Rectal smooth muscle tissue (tissue), 1 donor: ENCODE data around the gene CCNB1IP1.
"Not testable (repeated sequence)": the region's sequence is repeated elsewhere in the genome, so short reads cannot be mapped to it uniquely, and the experiment has no call there.

Experiments
- H3K27ac ChIP-seq: one replicate; pipeline ENCODE4 v1.7.0; 2013; ENCODE audit warnings: low read depth, low read length, inconsistent platforms
- H3K27me3 ChIP-seq: one replicate; pipeline ENCODE4 v1.7.0; 2013; ENCODE audit warnings: low read length; ENCODE audit not compliant: control insufficient read depth, insufficient read depth
- H3K36me3 ChIP-seq: one replicate; pipeline ENCODE4 v1.7.0; 2013; ENCODE audit warnings: low read length; ENCODE audit not compliant: control insufficient read depth, insufficient read depth
- H3K4me1 ChIP-seq: one replicate; pipeline ENCODE4 v1.7.0; 2013; ENCODE audit warnings: low read length; ENCODE audit not compliant: control insufficient read depth, insufficient read depth
- H3K4me3 ChIP-seq: one replicate; pipeline ENCODE4 v1.7.0; 2013; ENCODE audit warnings: low read length
- H3K9ac ChIP-seq: one replicate; pipeline ENCODE4 v1.7.0; 2013; ENCODE audit warnings: low read length

Gene CCNB1IP1, protein sequence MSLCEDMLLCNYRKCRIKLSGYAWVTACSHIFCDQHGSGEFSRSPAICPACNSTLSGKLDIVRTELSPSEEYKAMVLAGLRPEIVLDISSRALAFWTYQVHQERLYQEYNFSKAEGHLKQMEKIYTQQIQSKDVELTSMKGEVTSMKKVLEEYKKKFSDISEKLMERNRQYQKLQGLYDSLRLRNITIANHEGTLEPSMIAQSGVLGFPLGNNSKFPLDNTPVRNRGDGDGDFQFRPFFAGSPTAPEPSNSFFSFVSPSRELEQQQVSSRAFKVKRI

GRCh38 chr14:20332788-20333493, at the start of gene CCNB1IP1:
TSS of gene CCNB1IP1 (minus strand) at chr14:20333279. CDS start at chr14:20316523, 16,756 bp downstream.
- Histone ChIP-seq H3K36me3 (peaks cover 4% of the 10 kb centered on the region), H3K9ac (peak within 1 kb of the TSS; percentile 72), H3K4me3 (peak within 1 kb of the TSS; percentile 84), H3K4me1 (peaks cover 10% of the 10 kb centered on the region), H3K27me3 (no peaks in the 10 kb centered on the region), H3K27ac (peak within 1 kb of the TSS; percentile 89)

DNA sequence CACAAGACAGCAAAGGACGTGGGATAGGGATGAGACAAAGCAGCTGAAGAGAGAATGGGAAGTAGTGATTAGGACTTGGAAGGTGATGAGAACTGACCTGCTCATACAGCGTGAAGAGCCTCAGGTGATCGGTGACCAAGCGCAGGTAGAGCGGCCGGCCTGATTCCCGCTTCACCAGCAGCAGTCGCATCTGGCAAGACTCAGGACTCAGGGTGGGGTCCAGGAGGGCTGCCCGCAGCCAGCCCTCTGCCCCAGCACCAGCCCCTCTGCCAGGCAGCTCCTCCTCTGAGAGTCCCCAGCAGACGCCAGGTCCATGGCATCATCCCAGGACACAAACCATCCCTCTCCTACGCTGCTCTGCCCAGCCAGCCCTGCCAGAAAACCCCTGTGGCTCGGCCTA, 49.4 kb upstream of the CCNB1IP1 start:
- Histone ChIP-seq H3K4me3 (no peak overlapping the region), H3K36me3 (peaks cover 72% of the 10 kb centered on the region), H3K4me1 (no peaks in the 10 kb centered on the region), H3K9ac (no peak overlapping the region), H3K27me3 (no peaks in the 10 kb centered on the region), H3K27ac (no peak overlapping the region)

DNA sequence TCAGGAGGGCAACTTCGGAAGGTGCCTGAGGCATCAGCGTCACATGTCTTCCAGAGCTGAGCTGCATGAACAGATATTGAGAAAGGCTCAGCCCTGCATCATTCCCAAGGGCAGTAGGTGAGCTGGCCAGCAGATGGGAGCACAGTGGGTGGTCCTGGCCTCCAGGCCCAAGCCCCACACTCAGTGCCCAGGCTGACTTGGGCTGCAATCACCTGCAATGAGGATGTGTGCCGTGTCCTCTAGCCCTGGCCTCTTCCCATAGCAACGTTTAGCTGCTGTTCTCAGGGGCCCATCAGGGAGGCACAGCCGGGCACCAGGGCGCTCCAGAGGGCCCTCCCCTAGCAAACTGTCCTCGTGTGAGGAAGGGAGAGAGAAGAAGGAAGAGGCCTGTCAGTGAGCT, 48.3 kb upstream of the CCNB1IP1 start:
- Histone ChIP-seq H3K27ac (no peak overlapping the region), H3K27me3 (no peaks in the 10 kb centered on the region), H3K9ac (no peak overlapping the region), H3K4me3 (no peak overlapping the region), H3K36me3 (peaks cover 66% of the 10 kb centered on the region), H3K4me1 (no peaks in the 10 kb centered on the region)

GRCh38 chr14:20380681-20381080, 47.6 kb upstream of the CCNB1IP1 start:
- no peaks in the 10 kb centered on the region for H3K4me1 ChIP-seq
- H3K9ac ChIP-seq, result no peak overlapping the region
- no peak overlapping the region for H3K4me3 ChIP-seq
- no peaks in the 10 kb centered on the region for H3K27me3 ChIP-seq
- H3K27ac ChIP-seq, result no peak overlapping the region
- peaks cover 66% of the 10 kb centered on the region for H3K36me3 ChIP-seq

- Histone ChIP-seq H3K27me3 (no peaks in the 10 kb centered on the region), H3K4me3 (no peak overlapping the region), H3K4me1 (no peaks in the 10 kb centered on the region), H3K27ac (no peak overlapping the region), H3K9ac (no peak overlapping the region), H3K36me3 (peaks cover 62% of the 10 kb centered on the region)
These were observed 46.7 kb upstream of the CCNB1IP1 start for GRCh38 chr14:20379743-20380142.

DNA sequence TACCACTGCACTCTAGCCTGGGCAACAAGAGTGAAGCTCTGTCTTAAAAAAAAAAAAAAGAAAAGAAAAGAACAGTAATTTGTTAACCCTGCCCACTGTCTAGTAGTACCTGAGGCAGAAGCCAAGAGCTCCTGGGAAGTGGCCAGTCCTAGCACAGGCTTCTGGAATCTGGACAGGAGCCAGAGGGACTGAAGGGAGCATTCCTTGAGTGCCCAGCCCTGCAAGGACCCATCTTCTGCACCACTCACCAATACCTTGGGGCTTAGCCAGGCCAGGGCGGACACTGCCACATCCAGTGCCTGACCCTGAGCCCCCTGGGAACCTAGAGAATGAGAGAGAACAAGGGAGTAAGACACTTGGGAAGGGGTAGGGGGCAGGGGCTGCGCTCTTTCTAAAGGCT, 44.1 kb upstream of the CCNB1IP1 start:
- Histone ChIP-seq H3K36me3 (peaks cover 68% of the 10 kb centered on the region), H3K27me3 (no peaks in the 10 kb centered on the region), H3K27ac (no peak overlapping the region), H3K4me1 (no peaks in the 10 kb centered on the region), H3K4me3 (no peak overlapping the region), H3K9ac (no peak overlapping the region)

DNA sequence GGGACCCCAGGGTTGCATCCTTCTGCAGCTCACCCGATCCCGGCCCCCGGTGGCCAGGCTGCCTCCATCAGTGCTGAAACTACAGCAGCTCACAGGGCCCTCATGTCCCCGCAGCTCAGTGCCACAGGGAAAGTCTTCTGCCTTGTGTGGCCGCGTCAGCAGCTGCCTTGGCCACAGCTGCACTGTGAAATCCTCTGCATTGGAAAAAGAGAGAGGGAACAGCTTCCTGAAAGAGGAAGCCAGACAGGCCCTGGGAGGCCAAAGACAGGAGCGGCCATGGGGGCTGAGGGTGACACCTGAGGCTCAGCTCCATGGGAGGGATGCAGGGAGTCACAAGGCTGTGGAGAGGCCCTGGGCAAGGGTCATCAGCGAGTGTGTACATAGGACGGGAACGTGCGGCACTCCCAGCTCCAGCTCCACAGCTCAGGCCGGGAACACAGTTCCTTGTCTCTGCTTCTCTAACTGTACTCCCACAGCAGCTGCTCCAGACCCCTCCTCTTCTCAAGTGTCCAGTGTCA, 43.1 kb upstream of the CCNB1IP1 start:
- no peaks in the 10 kb centered on the region for H3K27me3 ChIP-seq
- no peaks in the 10 kb centered on the region for H3K4me1 ChIP-seq
- H3K9ac ChIP-seq, result no peak overlapping the region
- peaks cover 65% of the 10 kb centered on the region for H3K36me3 ChIP-seq
- H3K27ac ChIP-seq, result no peak overlapping the region
- no peak overlapping the region for H3K4me3 ChIP-seq

DNA sequence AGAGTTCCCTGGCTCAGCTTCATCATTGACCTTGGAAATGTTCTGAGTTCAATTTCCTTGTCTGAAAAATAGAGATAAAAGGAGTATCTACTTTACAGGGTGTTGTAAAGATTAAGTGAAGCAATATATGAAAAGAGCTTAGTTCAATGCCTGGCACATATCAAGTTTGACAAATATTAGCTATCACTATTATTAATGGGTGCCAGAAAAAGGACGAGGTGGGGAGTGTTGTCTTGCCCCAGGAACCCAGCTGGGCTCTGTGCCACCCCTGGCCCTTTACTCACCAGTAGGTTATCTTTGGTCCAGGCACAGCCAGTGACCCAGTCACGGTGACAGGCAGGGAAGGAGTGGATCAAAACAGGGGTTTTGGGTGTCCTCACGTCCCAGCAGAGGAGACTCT, 42.4 kb upstream of the CCNB1IP1 start:
- Histone ChIP-seq H3K9ac (no peak overlapping the region), H3K4me3 (no peak overlapping the region), H3K36me3 (peaks cover 63% of the 10 kb centered on the region), H3K27me3 (no peaks in the 10 kb centered on the region), H3K4me1 (no peaks in the 10 kb centered on the region), H3K27ac (no peak overlapping the region)

DNA sequence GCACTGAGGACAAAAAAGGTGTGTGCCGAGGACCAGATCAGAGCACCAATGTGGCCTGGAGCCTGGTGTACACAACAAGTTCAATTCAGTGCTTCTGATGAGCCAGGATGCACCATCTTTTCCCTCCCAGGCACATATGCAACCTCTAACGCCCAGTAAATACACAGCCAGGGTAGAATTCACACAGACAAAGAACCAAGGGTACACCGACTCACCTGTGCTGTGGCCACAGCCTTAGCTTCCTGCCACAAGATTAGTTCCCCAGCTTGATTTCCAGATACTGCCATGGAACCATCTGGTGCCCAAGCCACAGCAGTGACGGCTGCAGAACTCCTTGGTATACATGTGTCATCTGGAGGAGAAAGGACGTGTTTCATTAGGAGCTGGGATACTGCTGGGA, 39.7 kb upstream of the CCNB1IP1 start:
- peaks cover 45% of the 10 kb centered on the region for H3K36me3 ChIP-seq
- no peaks in the 10 kb centered on the region for H3K27me3 ChIP-seq
- H3K4me3 ChIP-seq, result no peak overlapping the region
- H3K4me1 ChIP-seq, result no peaks in the 10 kb centered on the region
- H3K9ac ChIP-seq, result no peak overlapping the region
- no peak overlapping the region for H3K27ac ChIP-seq

DNA sequence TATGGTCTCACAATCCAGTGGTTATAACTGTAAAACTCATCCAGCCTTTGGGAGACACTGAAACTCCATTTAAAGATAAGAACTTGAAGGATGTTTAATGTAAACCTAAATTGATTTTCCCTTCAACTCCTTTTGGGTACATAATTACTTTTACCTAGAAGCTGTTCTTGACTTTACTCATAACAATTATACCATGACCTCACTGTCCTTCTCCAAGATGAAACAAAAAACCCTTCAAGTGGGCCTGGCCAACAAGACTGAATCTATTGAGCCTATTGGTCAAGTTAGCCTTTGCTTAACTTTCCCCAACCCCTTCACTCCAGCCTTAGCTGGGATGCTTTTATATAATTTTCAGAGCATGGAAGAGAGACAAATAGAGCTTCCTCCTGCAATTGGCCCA, 32.8 kb upstream of the CCNB1IP1 start:
- Histone ChIP-seq H3K9ac (no peak overlapping the region), H3K36me3 (peaks cover 14% of the 10 kb centered on the region), H3K27me3 (no peaks in the 10 kb centered on the region), H3K27ac (no peak overlapping the region), H3K4me1 (no peaks in the 10 kb centered on the region), H3K4me3 (no peak overlapping the region)

DNA sequence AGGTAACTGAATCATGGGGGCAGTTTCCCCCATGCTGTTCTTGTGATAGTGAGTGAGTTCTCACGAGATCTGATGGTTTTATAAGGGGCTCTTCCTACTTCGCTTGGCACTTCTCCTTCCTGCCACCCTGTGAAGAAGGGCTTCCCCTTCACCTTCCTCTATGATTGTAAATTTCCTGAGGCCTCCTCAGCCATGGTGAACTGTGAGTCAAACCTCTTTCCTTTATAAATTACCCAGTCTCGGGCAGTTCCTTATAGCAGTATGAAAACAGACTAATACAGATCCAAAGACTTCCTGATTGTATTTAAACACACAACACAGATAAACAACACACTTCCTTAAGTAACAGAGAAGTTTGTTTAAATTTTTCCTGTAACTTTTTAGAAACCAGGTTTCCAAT, 25.4 kb upstream of the CCNB1IP1 start:
- peaks cover 24% of the 10 kb centered on the region for H3K36me3 ChIP-seq

DNA sequence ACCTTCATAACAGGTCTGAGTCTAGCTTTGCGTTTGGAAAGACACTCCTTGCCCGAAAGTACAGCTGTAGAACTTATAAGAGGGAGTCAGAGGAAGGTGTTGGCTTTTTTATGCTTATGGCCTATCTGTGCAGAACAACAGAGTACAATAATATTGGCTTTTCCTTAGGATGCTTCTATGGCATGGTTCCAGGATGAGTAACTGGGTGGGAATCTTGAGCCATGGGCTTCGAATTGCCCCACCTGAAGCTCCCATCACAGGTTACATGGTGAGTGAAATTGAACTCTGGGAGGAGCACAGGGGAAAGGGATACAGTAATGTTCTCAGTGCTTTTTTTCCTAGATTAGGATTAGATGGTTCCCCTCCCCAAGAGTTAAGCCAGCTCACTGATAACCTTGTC, 23.3 kb upstream of the CCNB1IP1 start:
- Histone ChIP-seq H3K27me3 (no peaks in the 10 kb centered on the region), H3K4me1 (no peaks in the 10 kb centered on the region), H3K4me3 (no peak overlapping the region), H3K27ac (no peak overlapping the region), H3K9ac (no peak overlapping the region), H3K36me3 (peaks cover 28% of the 10 kb centered on the region)

More for the DNA sequence above, 25.4 kb upstream of the CCNB1IP1 start:
- H3K4me1 ChIP-seq, H3K9ac ChIP-seq, H3K27ac ChIP-seq, H3K27me3 ChIP-seq, H3K4me3 ChIP-seq: not testable (repeated sequence)

DNA sequence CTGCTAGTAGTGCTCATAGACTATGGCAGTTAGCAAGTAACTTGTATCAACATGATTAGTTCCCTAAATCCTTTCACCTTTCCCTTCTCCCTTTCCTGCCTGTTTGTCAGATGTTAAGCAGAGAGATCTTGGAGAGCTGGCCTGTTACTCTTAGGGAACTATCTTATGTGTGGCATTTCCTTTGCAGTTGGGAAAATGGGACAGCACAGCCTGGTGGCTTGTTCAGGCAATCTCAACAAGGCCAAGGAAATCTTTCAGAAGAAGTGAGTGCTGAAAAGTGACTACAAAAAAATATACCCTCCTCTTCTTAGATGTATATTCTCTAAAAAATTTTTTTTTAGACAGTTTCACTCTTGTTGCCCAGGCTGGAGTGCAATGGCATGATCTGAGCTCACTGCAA, 17.8 kb upstream of the CCNB1IP1 start:
- H3K4me1 ChIP-seq, result no peaks in the 10 kb centered on the region
- H3K4me3 ChIP-seq, result no peak overlapping the region
- H3K27ac ChIP-seq, result no peak overlapping the region
- no peak overlapping the region for H3K9ac ChIP-seq
- no peaks in the 10 kb centered on the region for H3K27me3 ChIP-seq
- peaks cover 25% of the 10 kb centered on the region for H3K36me3 ChIP-seq
